Measurements from ENCODE around the gene ISG15. TPM values are rescaled to one million over a fixed set of nuclear protein-coding genes. Genes with fewer than 3 reads are reported as not detected.
A peak's percentile ranks its signal among the peaks of the same experiment; 100 is the strongest.

The ISG15 gene
- total and polyA plus RNA-seq, 2 of the 13 experiments (the other 11 are each of a cell fraction or from before 2014, with no cell fraction given) = 42.1 to 54.9 TPM

- TF ChIP-seq ZNF280D (CRISPR knock-in tag; IDR thresholded peaks at IDR 0.05) (no peak), NKX3-1 (CRISPR knock-in tag; IDR thresholded peaks at IDR 0.05) (no peak), ZNF549 (CRISPR knock-in tag; IDR thresholded peaks at IDR 0.05) (no peak), POGK (CRISPR knock-in tag; conservative IDR thresholded peaks at IDR 0.05) (0 out of 2 replicates have a peak, but pooled peaks have one; percentile 45), YEATS4 (CRISPR knock-in tag; IDR thresholded peaks at IDR 0.05; ENCODE audit: borderline replicate concordance) (peak; percentile 25; the same call in 1 of the 2 replicates), GPBP1L1 (CRISPR knock-in tag; IDR thresholded peaks at IDR 0.05) (no peak), ZNF577 (CRISPR knock-in tag; IDR thresholded peaks at IDR 0.05; ENCODE audit: borderline replicate concordance, low read depth) (no peak), MTF2 (CRISPR knock-in tag; IDR thresholded peaks at IDR 0.05; ENCODE audit: borderline replicate concordance) (no peak), ZNF138 (CRISPR knock-in tag; IDR thresholded peaks at IDR 0.05; ENCODE audit: low read depth) (no peak), ZSCAN25 (CRISPR knock-in tag; IDR thresholded peaks at IDR 0.05) (no peak; the same call in none of the 2 replicates), ARID2 (CRISPR knock-in tag; IDR thresholded peaks at IDR 0.05; ENCODE audit: borderline replicate concordance) (no peak), ZNF44 (CRISPR knock-in tag; IDR thresholded peaks at IDR 0.05) (no peak), ZXDC (CRISPR knock-in tag; IDR thresholded peaks at IDR 0.05) (peak; percentile 41; the same call in 1 of the 2 replicates), ZBTB39 (CRISPR knock-in tag; IDR thresholded peaks at IDR 0.05) (no peak), ZNF547 (CRISPR knock-in tag; IDR thresholded peaks at IDR 0.05) (no peak)
Measured at GRCh38 chr1:1004780-1005697, 8.3 kb upstream of the ISG15 start (continued).

Measured in HepG2 (cell line).